Stimulated activated CD8-positive, alpha-beta memory T cell treated with anti-CD3 and anti-CD28 coated beads, Interleukin-12 subunit alpha, Interleukin-12 subunit beta, amount 100 ng/mL, for 4 hours (primary cell): Measurements from ENCODE around the gene PITPNC1.
"Not testable (repeated sequence)": the region's sequence is repeated elsewhere in the genome, so short reads cannot be mapped to it uniquely, and the experiment has no call there.

ENCODE experiments used
- DNase-seq: peaks from one replicate; pipeline ENCODE4 v3.0.0-alpha.2; 2020; ENCODE audit warnings: low read depth

PITPNC1 gene

GRCh38 chr17:67515490-67516083 lies 138.5 kb downstream of the PITPNC1 start:
- DNase-seq: no peak

DNA sequence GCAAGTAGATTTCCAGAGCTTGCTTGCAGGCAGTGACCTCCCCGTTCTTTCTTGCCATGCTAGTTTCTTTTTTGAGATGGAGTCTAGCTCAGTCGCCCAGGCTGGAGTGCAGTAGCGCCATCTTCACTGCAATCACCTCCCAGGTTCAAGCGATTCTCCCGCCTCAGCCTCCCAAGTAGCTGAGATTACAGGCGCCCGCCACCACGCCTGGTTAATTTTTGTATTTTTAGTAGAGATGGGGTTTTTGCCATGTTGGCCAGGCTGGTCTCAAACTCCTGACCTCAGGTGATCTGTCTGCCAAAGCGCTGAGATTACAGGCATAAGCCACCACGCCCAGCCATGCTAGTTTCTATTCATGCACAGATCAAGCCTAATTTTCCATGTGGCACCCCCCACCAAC lies 139.5 kb downstream of the PITPNC1 start:
- not testable (repeated sequence) for DNase-seq

GRCh38 chr17:67517325-67517724 lies 140.2 kb downstream of the PITPNC1 start:
- DNase-seq: no peak

GRCh38 chr17:67518876-67519275 lies 141.8 kb downstream of the PITPNC1 start:
- no peak for DNase-seq

DNA sequence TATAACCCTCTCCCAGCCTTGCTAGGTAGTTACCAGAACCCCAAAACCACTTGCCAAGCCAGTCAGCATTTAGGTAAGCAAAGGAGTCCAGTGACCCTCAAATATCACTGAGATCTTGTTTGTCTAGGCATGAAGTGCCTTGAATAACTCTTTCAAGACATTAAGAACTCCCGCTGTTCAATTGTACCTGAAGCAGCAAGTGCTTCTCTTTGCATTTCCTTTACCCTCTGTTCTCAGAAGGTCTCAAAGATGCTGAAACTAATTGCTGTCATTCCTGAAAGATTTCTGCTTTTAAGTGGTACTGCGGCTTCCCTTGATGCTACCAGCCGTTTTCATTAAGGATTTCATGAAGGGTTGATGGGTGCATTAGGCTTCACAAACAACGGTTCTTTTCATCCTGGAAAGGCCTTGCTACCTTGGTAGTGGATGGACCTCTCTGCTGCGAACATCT lies 142.7 kb downstream of the PITPNC1 start:
- DNase-seq: no peak

- DNase-seq: no peak
These were observed 143.3 kb downstream of the PITPNC1 start for GRCh38 chr17:67520252-67520906.

DNA sequence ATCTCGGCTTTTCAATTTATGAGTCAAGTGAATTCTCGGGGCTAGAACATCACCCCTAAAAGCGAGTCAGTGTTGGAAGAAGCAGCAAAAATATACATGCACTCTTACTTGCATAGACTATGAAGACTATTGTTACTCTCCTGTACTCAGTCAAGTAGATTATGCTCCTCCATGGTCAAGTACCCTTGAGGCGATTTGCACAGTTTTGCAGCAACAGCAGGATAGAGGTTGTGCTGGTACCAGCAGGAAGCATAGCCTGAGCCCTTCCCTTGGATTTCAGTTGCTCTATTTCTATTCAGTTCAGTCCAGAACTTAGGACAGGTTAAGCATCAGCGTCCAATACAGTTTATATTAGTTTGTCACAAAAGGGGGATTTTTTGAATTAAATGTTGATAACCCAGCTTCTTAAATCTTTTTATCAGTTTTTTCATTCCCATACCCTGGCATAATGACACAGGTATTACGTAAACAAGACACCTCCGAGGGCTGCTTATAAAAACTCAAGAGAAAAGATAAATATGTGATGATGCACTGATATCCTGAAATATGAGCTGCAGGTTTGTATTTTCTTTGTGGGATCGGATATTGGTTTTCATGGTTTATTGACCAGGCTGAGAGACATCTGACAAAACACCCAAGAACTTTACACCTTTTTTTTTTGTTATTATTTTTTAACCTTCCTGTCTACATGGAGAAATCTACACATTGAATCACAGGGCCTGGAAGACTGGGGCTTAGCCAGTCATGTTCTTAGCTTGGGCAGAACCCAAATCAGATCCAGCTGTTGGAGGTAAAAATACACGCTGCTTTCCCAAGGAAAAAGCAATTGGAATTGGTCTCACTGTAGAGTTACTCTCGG lies 144.1 kb downstream of the PITPNC1 start:
- DNase-seq: no peak

GRCh38 chr17:67521775-67522069 lies 144.6 kb downstream of the PITPNC1 start:
- no peak for DNase-seq

DNA sequence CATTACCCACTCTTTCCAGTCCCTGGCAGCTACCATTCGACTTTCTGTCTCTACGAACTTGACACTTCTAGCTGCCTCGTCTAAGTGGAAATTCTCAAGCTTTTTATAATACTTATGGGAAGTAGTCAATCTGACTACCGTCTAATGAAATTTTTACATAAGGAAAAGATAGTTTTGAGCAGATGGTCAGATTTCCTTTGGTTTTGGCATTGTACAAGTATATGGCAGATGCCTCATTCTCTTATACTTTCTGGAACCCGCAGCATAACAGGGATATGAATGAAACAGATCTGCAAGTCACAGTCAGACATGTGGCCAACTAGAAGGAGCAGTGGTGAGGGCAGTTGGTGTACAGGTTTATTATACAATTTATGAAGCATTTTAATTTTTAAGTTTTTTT lies 146.0 kb downstream of the PITPNC1 start:
- no peak for DNase-seq

DNA sequence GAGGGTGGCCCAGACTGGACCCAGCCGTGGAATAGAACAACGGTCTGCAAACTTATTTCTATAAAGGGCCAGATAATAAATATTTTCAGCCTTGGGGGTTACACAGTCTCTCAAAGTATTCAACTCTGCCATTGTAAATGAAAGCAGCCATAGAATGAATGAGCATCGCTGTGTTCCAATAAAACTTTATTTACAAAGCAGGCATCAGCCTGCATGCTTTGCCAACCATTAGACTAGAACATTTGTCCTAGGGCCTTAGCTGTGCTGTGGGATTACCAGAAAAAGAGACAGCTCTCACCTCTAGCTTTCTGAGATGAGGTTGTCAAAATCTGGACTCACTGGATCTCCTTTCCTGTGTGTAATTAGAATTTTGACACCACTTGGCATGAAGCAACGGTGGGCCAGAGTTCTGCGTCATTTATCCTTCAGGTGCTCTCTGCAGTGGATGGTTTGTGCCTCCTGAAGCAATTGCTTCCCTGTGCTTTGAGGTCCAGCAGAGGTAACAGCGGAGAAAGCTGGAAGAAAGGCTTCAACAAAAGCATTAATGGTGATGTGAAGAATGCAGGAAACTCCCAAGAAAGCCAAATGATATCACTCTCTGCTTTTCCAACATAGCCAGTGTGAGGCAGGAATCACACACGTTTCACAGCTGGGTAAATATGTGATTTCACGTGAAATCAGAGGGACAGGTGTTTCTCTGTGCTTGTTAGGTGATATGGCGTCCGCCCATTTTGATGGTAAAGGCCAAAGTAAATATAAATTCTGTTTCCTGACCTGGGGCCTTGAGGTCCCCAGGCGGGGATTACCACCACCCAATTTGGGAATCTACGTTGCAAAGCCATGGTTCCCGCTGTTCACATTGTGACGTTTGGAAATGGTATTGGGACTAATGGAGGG lies 148.4 kb downstream of the PITPNC1 start:
- no peak for DNase-seq

- no peak for DNase-seq
These were observed 149.6 kb downstream of the PITPNC1 start for GRCh38 chr17:67526700-67527099.

- no peak for DNase-seq
These were observed 151.8 kb downstream of the PITPNC1 start for GRCh38 chr17:67528751-67529436.

GRCh38 chr17:67531291-67531690 lies 154.2 kb downstream of the PITPNC1 start:
- no peak for DNase-seq

GRCh38 chr17:67532326-67532871 lies 155.3 kb downstream of the PITPNC1 start:
- DNase-seq: no peak

GRCh38 chr17:67534941-67535340 lies 157.9 kb downstream of the PITPNC1 start:
- no peak for DNase-seq

DNA sequence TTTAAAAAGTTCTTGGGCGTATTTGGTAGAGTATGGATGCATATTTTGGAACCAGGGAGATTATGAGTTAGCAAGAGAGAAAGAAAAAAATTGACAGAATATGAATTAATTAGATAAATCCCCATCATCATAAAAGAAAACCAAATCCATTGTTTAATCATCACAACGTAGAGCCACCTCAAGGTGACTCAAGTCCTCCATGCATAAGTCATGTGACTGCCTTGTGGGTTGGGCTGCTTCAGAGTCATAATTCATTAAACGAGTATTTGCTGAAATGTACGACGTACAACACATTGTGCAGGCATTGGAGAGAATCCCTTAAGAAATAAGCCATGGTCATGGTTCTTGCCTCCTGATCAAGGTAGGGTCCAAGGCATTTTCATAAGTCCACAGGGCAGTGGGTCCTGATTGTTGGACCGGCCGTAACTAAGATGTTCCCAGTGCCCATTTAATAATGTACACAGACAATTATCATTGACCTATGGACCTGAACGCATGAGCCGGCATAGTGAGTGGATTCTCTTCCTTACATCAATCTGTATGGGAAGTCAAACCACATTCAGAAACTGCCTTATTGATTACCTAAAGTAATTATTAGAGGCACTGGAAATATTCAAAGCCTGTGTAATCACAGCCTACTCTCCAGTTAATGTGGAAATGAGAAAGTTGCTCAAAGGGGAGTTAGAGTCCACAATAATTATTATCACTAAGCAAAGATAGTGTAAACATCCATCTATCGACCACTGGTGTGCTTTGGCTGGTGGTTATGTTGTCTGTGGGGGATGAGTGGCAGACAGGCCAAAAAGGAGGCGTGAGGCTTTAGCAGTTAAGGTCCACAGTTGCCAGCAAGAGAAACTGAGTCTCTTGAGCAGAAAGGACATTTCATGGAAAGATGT lies 165.4 kb downstream of the PITPNC1 start:
- no peak for DNase-seq

- no peak for DNase-seq
These were observed 167.4 kb downstream of the PITPNC1 start for GRCh38 chr17:67544364-67544955.

DNA sequence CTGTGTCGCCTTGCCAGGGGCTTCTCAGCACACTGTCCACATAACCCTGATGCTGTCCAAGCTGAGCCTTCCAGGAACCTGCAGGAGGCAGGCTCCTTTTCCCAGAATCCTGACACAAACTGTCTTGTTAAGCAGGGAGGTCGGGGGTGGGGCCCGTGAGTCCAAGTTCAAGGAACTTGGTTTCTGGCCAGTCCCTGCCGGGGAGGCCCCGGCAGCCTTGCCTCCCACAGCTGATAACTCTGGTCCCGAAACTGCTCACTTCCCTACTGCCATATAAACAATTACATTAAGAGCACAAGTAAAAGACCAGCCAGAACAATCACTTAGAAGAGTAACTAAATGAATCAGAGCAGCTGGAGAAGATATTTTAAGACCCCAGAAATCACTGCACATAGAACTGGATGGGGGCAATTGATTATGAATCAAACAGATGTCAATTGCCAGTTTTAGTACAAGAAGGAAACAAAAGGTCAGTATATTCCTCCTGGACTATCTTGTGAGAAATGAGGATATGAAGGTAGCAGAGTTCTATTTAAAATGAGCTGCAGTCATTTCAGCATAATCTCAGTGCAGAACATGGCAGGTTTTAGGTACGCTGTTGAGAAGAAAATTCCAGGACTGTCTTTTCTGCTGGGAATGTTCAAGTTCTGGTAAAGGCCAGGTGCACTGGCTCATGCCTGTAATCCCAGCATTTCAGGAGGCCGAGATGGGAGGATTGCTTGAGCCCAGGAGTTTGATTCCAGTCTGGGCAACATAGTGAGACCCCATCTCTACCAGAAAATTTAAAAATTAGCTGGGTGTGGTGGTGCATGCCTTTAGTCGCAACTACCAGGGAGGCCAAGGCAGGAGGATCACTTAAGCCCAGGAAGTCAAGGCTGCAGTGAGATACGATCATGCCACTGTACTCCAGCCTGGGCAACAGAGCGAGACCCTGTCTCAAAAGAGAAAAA lies 169.8 kb downstream of the PITPNC1 start:
- DNase-seq: no peak

- DNase-seq: no peak
These were observed 171.6 kb downstream of the PITPNC1 start for GRCh38 chr17:67548693-67549092.
